ENCODE measurements around the gene PSME2. TPM values are rescaled to one million over a fixed set of nuclear protein-coding genes. Genes with fewer than 3 reads are reported as not detected.

Gene PSME2
- total and polyA plus RNA-seq, 9 of the 15 experiments (the other 6 are each of a cell fraction or from before 2014, with no cell fraction given), result 111 to 579 (median 159) TPM

GRCh38 chr14:24195186-24196070 is 49.0 kb upstream of the PSME2 start, which contains the start of gene TM9SF1 (continued):
- TF ChIP-seq RERE (CRISPR knock-in tag; IDR thresholded peaks at IDR 0.05; ENCODE audit: borderline replicate concordance) (0 out of 2 replicates have a peak, but pooled peaks have one; percentile 43), CXXC5 (CRISPR knock-in tag; IDR thresholded peaks at IDR 0.05) (peak; percentile 84), HDAC8 (tag; IDR thresholded peaks at IDR 0.05) (no peak), VEZF1 (CRISPR knock-in tag; IDR thresholded peaks at IDR 0.05) (peak; percentile 61), NKRF (IDR thresholded peaks at IDR 0.05; ENCODE audit: borderline replicate concordance) (peak; percentile 72; the same call in 1 of the 2 replicates), GATAD2A (IDR thresholded peaks at IDR 0.05) (no peak), NR2C1 (IDR thresholded peaks at IDR 0.05) (no peak), NR2C1 (tag; IDR thresholded peaks at IDR 0.05) (0 out of 2 replicates have a peak, but pooled peaks have one; percentile 41), POLR2A (conservative IDR thresholded peaks at IDR 0.05) (peak; percentile 80), ZNF124 (CRISPR knock-in tag; IDR thresholded peaks at IDR 0.05) (no peak), NR0B1 (IDR thresholded peaks at IDR 0.05; ENCODE audit: partially characterized antibody) (no peak), HMBOX1 (IDR thresholded peaks at IDR 0.05) (no peak), E2F6 (IDR thresholded peaks at IDR 0.05; ENCODE audit: borderline replicate concordance in 1 of 2, extremely low read depth in 1 of 2, insufficient read depth in 1 of 2, insufficient read length in 1 of 2, low read depth in 1 of 2, low read length in 1 of 2, poor library complexity in 1 of 2, severe bottlenecking in 1 of 2) (peak; percentile 99 to 100), CBFA2T3 (IDR thresholded peaks at IDR 0.05) (no peak)

Measured in K562 (cell line).